Natural killer cell (primary cell): ENCODE results near the gene MAN2A1. TPM values are rescaled to one million over a fixed set of nuclear protein-coding genes. Genes with fewer than 3 reads are reported as not detected.

Experiments used
- ATAC-seq, 3 donors: fragments of 150-1000 bp in 2 of 3; fragments of 200-7000 bp in 1 of 3; cut with Tn5 transposase; 1 replicate in 1 of 3; 2 replicates in 2 of 3; pipeline ENCODE4 v1.10.0; 2021; ENCODE audit warnings: mild to moderate bottlenecking in 2 of 3, moderate library complexity in 2 of 3
- DNase-seq, 2 donors: peaks; one replicate each; pipeline versions ENCODE4 v3.0.0 to v3.0.0-alpha.2; 2013 to 2021; ENCODE audit warnings: mixed read lengths in 1 of 2
- H3K27ac ChIP-seq: one replicate; pipeline ENCODE4 v1.5.1; 2013; ENCODE audit warnings: mild to moderate bottlenecking, low read length
- H3K27me3 ChIP-seq: one replicate; pipeline ENCODE4 v1.6.1; 2013; ENCODE audit warnings: low read length; ENCODE audit not compliant: control insufficient read depth, insufficient read depth
- H3K36me3 ChIP-seq: one replicate; pipeline ENCODE4 v1.6.1; 2013; ENCODE audit warnings: low read length; ENCODE audit not compliant: control insufficient read depth, insufficient read depth
- H3K4me1 ChIP-seq: one replicate; pipeline ENCODE4 v1.6.1; 2013; ENCODE audit warnings: low read length; ENCODE audit not compliant: control insufficient read depth, insufficient read depth
- H3K4me3 ChIP-seq: one replicate; pipeline ENCODE4 v1.5.1; 2013; ENCODE audit warnings: low read length
- H3K9me3 ChIP-seq: one replicate; pipeline ENCODE4 v1.6.1; 2013; ENCODE audit warnings: low read length; ENCODE audit not compliant: control insufficient read depth, insufficient read depth
- H3K27ac Mint-ChIP-seq, 2 donors: one replicate each; pipeline ENCODE4 v1.8.0; 2022; ENCODE audit warnings: mild to moderate bottlenecking in 2 of 2, mixed read lengths in 2 of 2, moderate library complexity in 1 of 2
- H3K27me3 Mint-ChIP-seq, 2 donors: one replicate each; pipeline ENCODE4 v1.8.0; 2022; ENCODE audit warnings: low read depth in 2 of 2, mixed read lengths in 2 of 2
- H3K36me3 Mint-ChIP-seq: one replicate; pipeline ENCODE4 v1.8.0; 2022; ENCODE audit warnings: mixed read lengths
- H3K4me1 Mint-ChIP-seq, 2 donors: one replicate each; pipeline ENCODE4 v1.8.0; 2022; ENCODE audit warnings: mixed read lengths in 2 of 2
- H3K4me3 Mint-ChIP-seq: one replicate; pipeline ENCODE4 v1.8.0; 2022; ENCODE audit warnings: mild to moderate bottlenecking, moderate library complexity, mixed read lengths
- H3K9me3 Mint-ChIP-seq, 2 donors: one replicate each; pipeline ENCODE4 v1.8.0; 2022; ENCODE audit warnings: mixed read lengths in 2 of 2
- WGBS: methylation state at CpG from one replicate; pipeline ENCODE4 v1.1.7; 2013; ENCODE audit warnings: missing lambda C conversion rate; ENCODE audit not compliant: insufficient coverage; 5-methylcytosine and 5-hydroxymethylcytosine counted together
- intact Hi-C: fragments of 100-400 bp; cut with micrococcal nuclease; formaldehyde crosslinking; loops from one replicate; pipeline ENCODE4 v1.14.2; 2022
- total RNA-seq, 4 donors: library from RNA; stranded (reverse); fragments of 120-200 nt in 1 of 4; gene quantifications; one replicate each; pipeline versions ENCODE4 v1.2.3 to v1.2.4, GENCODE V29; 2013 to 2022
- TF ChIP-seq, protein P1 (sequence below): fragments of 200-600 bp; IDR thresholded peaks from one replicate; pipeline ENCODE4 v1.8.0; 2022; ENCODE audit warnings: antibody characterized with exemption

The MAN2A1 gene
- total RNA-seq, 3 donors from 2014 or later (not counting 1 experiment from before 2014, with no cell fraction given): 44.9 to 54.2 (median 50.7) TPM

- intact Hi-C loops: no loop called here
- Histone ChIP-seq H3K9me3 (no peaks in the 10 kb centered on the region), H3K27me3 (no peaks in the 10 kb centered on the region)
Observed at GRCh38 chr5:109719978-109720377, 30.3 kb downstream of the MAN2A1 start.

GRCh38 chr5:109721741-109722140, 32.0 kb downstream of the MAN2A1 start:
- Mint-ChIP-seq H3K36me3 (peaks cover 8% of the 10 kb centered on the region), H3K4me3 (no peak overlapping the region), H3K9me3 (no peaks in the 10 kb centered on the region), H3K4me1 (peaks cover 21 to 28% of the 10 kb centered on the region in 2 donors), H3K27me3 (no peaks in the 10 kb centered on the region), H3K27ac (no peak overlapping the region)
- Histone ChIP-seq H3K9me3 (no peaks in the 10 kb centered on the region), H3K27me3 (no peaks in the 10 kb centered on the region), H3K4me3 (no peak overlapping the region), H3K36me3 (peaks cover 20% of the 10 kb centered on the region), H3K27ac (no peak overlapping the region), H3K4me1 (no peaks in the 10 kb centered on the region)
- TF ChIP-seq, protein P1, sequence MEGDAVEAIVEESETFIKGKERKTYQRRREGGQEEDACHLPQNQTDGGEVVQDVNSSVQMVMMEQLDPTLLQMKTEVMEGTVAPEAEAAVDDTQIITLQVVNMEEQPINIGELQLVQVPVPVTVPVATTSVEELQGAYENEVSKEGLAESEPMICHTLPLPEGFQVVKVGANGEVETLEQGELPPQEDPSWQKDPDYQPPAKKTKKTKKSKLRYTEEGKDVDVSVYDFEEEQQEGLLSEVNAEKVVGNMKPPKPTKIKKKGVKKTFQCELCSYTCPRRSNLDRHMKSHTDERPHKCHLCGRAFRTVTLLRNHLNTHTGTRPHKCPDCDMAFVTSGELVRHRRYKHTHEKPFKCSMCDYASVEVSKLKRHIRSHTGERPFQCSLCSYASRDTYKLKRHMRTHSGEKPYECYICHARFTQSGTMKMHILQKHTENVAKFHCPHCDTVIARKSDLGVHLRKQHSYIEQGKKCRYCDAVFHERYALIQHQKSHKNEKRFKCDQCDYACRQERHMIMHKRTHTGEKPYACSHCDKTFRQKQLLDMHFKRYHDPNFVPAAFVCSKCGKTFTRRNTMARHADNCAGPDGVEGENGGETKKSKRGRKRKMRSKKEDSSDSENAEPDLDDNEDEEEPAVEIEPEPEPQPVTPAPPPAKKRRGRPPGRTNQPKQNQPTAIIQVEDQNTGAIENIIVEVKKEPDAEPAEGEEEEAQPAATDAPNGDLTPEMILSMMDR: no peak
- ATAC-seq: no peak
- WGBS: no CpG with 5 or more reads among the region's 1 CpG
- intact Hi-C loops: no loop called here
- DNase-seq: no peak

More at GRCh38 chr5:109719978-109720377, 30.3 kb downstream of the MAN2A1 start:
- H3K4me1 Mint-ChIP-seq: peaks cover 15 to 23% of the 10 kb centered on the region in 2 donors
- no peak for DNase-seq
- Histone ChIP-seq H3K36me3 (peaks cover 24% of the 10 kb centered on the region), H3K4me1 (no peaks in the 10 kb centered on the region), H3K4me3 (no peak overlapping the region), H3K27ac (no peak overlapping the region)
- ATAC-seq: no peak
- H3K27ac Mint-ChIP-seq: no peak overlapping the region
- no peaks in the 10 kb centered on the region for H3K9me3 Mint-ChIP-seq
- H3K27me3 Mint-ChIP-seq: no peaks in the 10 kb centered on the region
- H3K4me3 Mint-ChIP-seq: no peak overlapping the region
- TF ChIP-seq, protein P1: no peak
- H3K36me3 Mint-ChIP-seq: peaks cover 8% of the 10 kb centered on the region

DNA sequence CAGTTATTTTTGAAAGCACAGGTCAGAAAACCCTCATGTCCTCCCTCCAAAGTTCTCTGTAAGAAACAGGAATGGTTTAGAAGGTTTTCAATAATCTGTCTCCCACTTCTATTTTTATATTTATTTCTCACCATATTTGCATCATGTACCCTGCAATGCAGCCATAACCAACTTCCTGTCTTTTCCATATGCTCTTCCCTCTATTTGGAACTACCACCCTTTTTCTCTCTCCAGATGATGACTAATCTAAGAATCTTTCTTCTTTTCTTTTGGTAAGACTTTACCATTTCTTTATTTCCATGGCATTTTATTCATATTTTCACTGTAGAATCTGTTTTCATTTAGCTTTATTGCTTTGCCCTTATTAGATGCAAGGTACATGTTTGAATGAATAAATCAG, 33.9 kb downstream of the MAN2A1 start:
- Mint-ChIP-seq H3K27me3 (no peaks in the 10 kb centered on the region), H3K9me3 (no peaks in the 10 kb centered on the region), H3K4me1 (peaks cover 29 to 41% of the 10 kb centered on the region in 2 donors), H3K4me3 (no peak overlapping the region), H3K27ac (no peak overlapping the region), H3K36me3 (no peaks in the 10 kb centered on the region)
- no peak overlapping the region for H3K4me3 ChIP-seq
- no peaks in the 10 kb centered on the region for H3K9me3 ChIP-seq
- TF ChIP-seq, protein P1: no peak
- DNase-seq (no peak), ATAC-seq (no peak)
- no peaks in the 10 kb centered on the region for H3K27me3 ChIP-seq
- intact Hi-C loops: no loop called here
- peaks cover 8% of the 10 kb centered on the region for H3K36me3 ChIP-seq
- H3K27ac ChIP-seq: no peak overlapping the region
- no peaks in the 10 kb centered on the region for H3K4me1 ChIP-seq

DNA sequence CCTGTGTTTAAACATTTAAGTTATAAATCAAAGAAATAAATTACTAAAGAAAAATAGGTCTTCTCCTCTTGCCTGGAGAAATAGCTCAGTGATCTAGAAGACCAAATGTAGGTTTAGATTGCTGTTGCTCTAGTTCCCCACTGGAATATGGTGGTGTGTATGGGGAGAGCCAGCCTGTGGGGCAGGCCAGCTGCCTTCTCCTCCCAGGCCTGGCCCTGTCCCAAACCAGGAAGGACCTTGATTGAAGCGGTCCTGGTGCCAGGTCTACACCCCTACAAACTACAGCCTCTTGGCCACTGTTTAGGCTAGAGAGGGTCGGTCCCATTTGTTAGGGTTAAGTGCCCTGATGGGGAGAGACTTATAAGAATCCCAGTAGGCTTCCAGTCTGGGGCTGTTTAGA, 35.4 kb downstream of the MAN2A1 start:
- intact Hi-C loops: no loop called here

More for the DNA sequence above, 35.4 kb downstream of the MAN2A1 start:
- Histone ChIP-seq H3K4me3 (no peak overlapping the region), H3K36me3 (peaks cover 5% of the 10 kb centered on the region), H3K27ac (no peak overlapping the region), H3K9me3 (no peaks in the 10 kb centered on the region), H3K27me3 (no peaks in the 10 kb centered on the region), H3K4me1 (no peaks in the 10 kb centered on the region)
- no peak for ATAC-seq
- no peak overlapping the region for H3K27ac Mint-ChIP-seq
- no peaks in the 10 kb centered on the region for H3K27me3 Mint-ChIP-seq
- H3K36me3 Mint-ChIP-seq: no peaks in the 10 kb centered on the region
- no peak overlapping the region for H3K4me3 Mint-ChIP-seq
- 100% methylated on average over 2 of the region's 2 CpGs for WGBS
- DNase-seq: no peak
- no peaks in the 10 kb centered on the region for H3K9me3 Mint-ChIP-seq
- TF ChIP-seq, protein P1: no peak
- H3K4me1 Mint-ChIP-seq: peaks cover 29 to 42% of the 10 kb centered on the region in 2 donors
